ENCODE data around the gene MATCAP1. TPM values are rescaled to one million over a fixed set of nuclear protein-coding genes. Genes with fewer than 3 reads are reported as not detected.

Gene MATCAP1
- total RNA-seq, 8 experiments from 2014 or later, result 13.9 to 93.4 (median 55.0) TPM

DNA sequence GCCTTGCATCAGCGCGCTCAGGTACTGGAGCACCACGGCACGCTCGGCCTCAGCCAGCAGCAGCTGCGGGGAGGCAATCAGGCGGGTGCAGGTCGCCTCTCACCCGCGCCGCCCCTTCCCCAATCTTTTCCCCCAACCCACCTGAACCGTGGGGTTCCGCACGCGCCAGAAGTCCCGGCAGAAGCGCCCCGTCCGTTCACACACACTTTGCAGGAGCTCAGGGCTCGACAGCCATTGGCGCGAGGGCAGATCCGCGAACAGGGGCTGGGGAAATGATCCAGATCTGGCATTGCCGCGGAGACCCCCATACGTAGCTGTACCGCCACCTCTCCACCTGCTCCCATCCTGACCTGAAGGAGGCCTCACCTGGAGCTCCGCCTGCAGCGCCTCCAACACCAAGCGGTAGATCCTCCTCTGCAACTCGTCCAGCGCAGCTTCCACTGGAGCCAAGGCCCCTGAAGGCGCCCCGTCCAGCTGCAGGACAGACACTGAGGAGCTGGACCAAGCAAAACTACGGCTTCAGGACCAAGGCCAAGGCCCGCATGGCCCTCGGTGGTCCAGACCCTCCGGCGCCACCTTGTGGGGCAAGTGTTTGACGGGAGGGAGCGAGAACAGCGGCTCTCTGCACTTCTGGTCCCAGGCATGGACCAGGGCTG lies 1.4 kb upstream of the MATCAP1 start:
- Histone ChIP-seq H3K27ac (peak overlapping the region; percentile 99), H3K4me1 (replicated peaks in 1 of 2) (peaks cover 15 to 21% of the 10 kb centered on the region in 2 donors), H3K4me3 (peak overlapping the region in 4 of 5 donors; percentile 81 to 92 (median 86))
- peak; percentile 12 to 50 (median 26) for ATAC-seq (replicated peaks in 6 of 8)
- 0 to 19% (median 2%) methylated on average over 1 to 6 of the region's 43 CpGs; no CpG with 5 or more reads in 6 of the 10 experiments for WGBS, 10 experiments
- in situ Hi-C loops (cut with MboI; ENCODE audit: low pct_unique_long_range_greater_than_20kb in 2 of 9, low sequenced_read_pairs in 9 of 9, unreplicated experiment in 9 of 9), result no loop called here

DNA sequence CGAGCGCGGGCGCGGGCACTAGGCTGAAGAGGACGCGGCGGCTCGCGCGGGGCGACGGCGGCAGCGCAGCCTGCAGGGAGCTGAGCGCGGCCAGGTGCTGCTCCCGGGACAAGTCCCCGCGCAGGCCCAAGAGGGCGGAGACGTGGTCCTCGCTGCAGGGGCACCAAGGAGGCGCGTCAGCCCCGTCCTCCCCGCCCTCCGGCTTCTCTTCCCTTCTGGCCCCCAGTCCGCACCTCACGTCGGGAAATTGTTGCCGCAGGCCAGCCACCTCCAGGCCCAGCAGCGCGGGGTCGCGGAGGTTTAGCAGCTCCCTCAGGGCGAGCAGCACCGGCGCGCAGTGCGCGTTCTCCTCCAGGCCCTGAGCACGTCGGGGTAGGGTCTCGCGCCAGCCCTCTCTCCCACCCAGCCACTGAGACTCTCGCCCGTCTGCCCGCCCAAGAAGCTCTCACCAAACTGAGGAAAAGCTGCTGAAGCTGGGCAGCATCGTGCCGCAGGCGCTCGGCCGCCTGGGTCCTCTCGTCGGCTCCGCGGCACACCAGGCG lies 761 bp upstream of the MATCAP1 start:
- peaks cover 15 to 21% of the 10 kb centered on the region in 2 donors for H3K4me1 ChIP-seq (replicated peaks in 1 of 2)
- in situ Hi-C loops (cut with MboI; ENCODE audit: low pct_unique_long_range_greater_than_20kb in 2 of 9, low sequenced_read_pairs in 9 of 9, unreplicated experiment in 9 of 9), result no loop called here
- peak overlapping the region; percentile 81 to 92 (median 86) for H3K4me3 ChIP-seq
- H3K27ac ChIP-seq, result peak overlapping the region; percentile 99
- 0 to 9% (median 7%) methylated on average over 4 to 11 of the region's 59 CpGs; no CpG with 5 or more reads in 6 of the 10 experiments for WGBS, 10 experiments
- peak in 7 of 8 experiments; percentile 2 to 39 (median 31) for ATAC-seq (replicated peaks in 6 of 8)

DNA sequence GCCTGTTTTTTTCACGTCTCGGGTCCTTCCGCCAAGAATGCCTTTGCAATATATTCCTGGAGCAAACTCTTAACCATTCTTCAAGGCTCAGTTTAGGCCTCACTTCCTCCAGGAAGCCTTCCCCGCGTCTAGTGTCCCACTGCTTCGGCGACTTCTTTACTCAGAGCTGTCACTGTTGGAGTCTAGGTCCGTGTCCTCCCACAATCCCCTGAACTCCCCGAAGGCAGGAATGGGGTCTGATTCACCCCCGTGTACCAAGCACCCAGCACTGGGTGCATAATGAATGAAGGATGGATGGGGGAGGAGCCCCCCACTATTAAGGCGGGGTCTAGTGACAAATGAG lies 508 bp downstream of the MATCAP1 start:
- WGBS, 10 experiments, result 0 to 44% (median 3%) methylated on average over 2 to 8 of the region's 11 CpGs; no CpG with 5 or more reads in 3 of the 10 experiments
- peaks cover 15 to 21% of the 10 kb centered on the region in 2 donors for H3K4me1 ChIP-seq (replicated peaks in 1 of 2)
- in situ Hi-C loops (cut with MboI; ENCODE audit: low pct_unique_long_range_greater_than_20kb in 2 of 9, low sequenced_read_pairs in 9 of 9, unreplicated experiment in 9 of 9), result no loop called here
- H3K4me3 ChIP-seq, result peak overlapping the region; percentile 81 to 92 (median 86)
- ATAC-seq (replicated peaks in 6 of 8), result no peak
- peak overlapping the region in 1 of 2 donors; percentile 99 for H3K27ac ChIP-seq

GRCh38 chr16:67182288-67182687 lies 1.5 kb downstream of the MATCAP1 start:
- 20 to 100% (median 70%) methylated on average over 1 to 2 of the region's 2 CpGs; no CpG with 5 or more reads in 4 of the 10 experiments for WGBS, 10 experiments
- peak overlapping the region in 3 of 5 donors; percentile 86 to 92 (median 86) for H3K4me3 ChIP-seq
- in situ Hi-C loops (cut with MboI; ENCODE audit: low pct_unique_long_range_greater_than_20kb in 2 of 9, low sequenced_read_pairs in 9 of 9, unreplicated experiment in 9 of 9), result no loop called here
- no peak overlapping the region for H3K27ac ChIP-seq
- ATAC-seq (replicated peaks in 6 of 8), result no peak
- H3K4me1 ChIP-seq (replicated peaks in 1 of 2), result peaks cover 15 to 21% of the 10 kb centered on the region in 2 donors

DNA sequence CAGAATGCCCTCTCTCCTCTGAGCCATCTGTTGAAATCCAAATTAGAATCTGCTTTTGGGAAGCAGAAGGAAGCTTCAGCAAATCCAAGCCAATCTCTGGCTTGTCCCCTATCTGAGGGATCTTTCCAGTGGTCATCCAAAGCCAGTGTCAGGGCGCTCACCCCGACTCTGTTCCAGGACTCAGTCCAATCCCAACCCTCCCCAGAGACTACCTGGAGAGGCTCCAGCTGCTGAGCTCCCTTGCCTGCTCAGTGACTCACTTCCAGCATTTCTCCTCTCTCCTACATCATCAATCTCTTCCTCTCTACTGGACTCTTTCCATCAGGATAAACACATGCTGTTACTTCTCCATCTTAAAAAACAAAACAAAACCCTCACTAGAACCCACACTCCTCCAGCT lies 2.4 kb downstream of the MATCAP1 start:
- Histone ChIP-seq H3K4me3 (no peak overlapping the region), H3K27ac (no peak overlapping the region), H3K4me1 (replicated peaks in 1 of 2) (peaks cover 15 to 21% of the 10 kb centered on the region in 2 donors)
- in situ Hi-C loops (cut with MboI; ENCODE audit: low pct_unique_long_range_greater_than_20kb in 2 of 9, low sequenced_read_pairs in 9 of 9, unreplicated experiment in 9 of 9), result no loop called here
- no peak for ATAC-seq (replicated peaks in 6 of 8)
- 10 to 100% (median 73%) methylated on average over 2 of the region's 2 CpGs; no CpG with 5 or more reads in 5 of the 10 experiments for WGBS, 10 experiments

DNA sequence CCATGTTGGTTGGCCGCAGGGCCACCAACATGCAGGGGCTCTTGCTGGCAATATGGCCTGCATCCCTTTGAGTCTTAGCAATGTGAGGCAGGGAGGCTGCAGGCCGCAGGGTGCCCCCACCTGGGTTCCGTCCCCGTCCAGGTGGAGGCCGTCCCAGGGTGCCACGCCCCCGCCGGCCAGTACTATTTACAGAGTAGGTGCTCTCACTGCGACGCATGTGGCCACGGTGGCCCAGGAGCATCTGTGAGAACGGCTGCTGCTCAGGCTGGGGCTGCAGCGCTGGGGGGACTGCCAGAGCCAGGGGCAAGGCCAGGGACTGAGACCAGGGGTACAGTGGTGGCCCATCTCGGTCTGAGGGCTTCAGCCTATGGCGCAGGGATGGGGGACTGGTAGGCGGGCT lies 3.6 kb downstream of the MATCAP1 start:
- in situ Hi-C loops (cut with MboI; ENCODE audit: low pct_unique_long_range_greater_than_20kb in 2 of 9, low sequenced_read_pairs in 9 of 9, unreplicated experiment in 9 of 9), result no loop called here
- H3K4me3 ChIP-seq, result no peak overlapping the region
- H3K4me1 ChIP-seq (replicated peaks in 1 of 2), result peaks cover 15 to 16% of the 10 kb centered on the region in 2 donors
- H3K27ac ChIP-seq, result no peak overlapping the region
- 93 to 100% (median 100%) methylated on average over 1 to 5 of the region's 16 CpGs; no CpG with 5 or more reads in 7 of the 10 experiments for WGBS, 10 experiments
- ATAC-seq (replicated peaks in 6 of 8), result no peak

- Histone ChIP-seq H3K4me3 (no peak overlapping the region), H3K4me1 (replicated peaks in 1 of 2) (peaks cover 15 to 22% of the 10 kb centered on the region in 2 donors), H3K27ac (no peak overlapping the region)
- in situ Hi-C loops (cut with MboI; ENCODE audit: low pct_unique_long_range_greater_than_20kb in 2 of 9, low sequenced_read_pairs in 9 of 9, unreplicated experiment in 9 of 9), result no loop called here
- 80 to 100% (median 87%) methylated on average over 1 to 6 of the region's 13 CpGs; no CpG with 5 or more reads in 5 of the 10 experiments for WGBS, 10 experiments
- ATAC-seq (replicated peaks in 6 of 8), result no peak
Observed at GRCh38 chr16:67179421-67180080, 4.2 kb downstream of the MATCAP1 start.

DNA sequence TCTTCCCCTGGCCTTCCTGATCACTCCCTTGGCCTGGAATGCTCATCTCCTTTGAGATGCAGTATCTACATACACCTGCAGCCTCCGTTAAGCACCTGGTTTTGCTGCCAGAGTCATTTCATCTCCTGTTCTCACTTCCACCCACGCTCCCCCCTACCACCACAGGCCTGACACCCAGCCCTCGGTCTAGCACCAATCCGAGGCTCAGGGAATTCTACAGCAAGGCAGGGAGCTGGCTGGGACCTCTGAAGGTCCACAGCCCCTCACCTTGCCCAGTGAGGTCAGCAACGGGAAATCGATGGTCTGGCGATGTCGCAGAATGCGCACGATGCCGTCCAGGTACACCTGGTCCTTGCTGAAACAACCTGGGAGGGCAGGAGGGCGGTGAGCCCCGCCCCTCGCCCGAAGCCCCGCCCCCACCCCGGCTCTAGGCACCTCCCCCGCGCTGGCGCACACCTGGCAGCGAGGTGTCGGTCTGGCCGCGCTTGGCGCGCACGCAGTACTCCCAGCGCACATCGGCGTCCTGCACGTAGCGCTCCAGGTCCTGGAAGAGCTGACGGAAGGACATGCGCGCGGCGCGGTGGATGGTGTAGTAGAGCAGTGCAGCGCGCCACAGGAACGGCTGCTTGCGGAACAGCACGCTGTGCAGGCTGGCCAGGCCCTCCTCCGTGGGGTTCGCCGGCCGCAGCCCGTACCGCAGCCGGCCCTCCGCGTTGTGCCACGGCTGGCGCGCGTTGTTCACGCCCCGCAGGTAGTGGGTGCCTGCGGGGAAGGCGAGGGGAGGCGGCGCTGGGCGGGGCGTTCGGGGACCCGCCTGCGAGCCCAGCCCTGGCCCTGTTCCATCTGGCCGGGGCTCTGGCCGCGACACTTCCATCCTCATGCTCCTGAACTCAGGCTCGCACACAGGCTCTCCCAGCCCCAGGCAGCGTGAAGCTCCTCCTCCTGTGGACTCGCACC lies 5.7 kb downstream of the MATCAP1 start:
- 6 to 51% (median 44%) methylated on average over 2 to 6 of the region's 73 CpGs; no CpG with 5 or more reads in 7 of the 10 experiments for WGBS, 10 experiments
- peak; percentile 19 to 62 (median 46) for ATAC-seq (replicated peaks in 6 of 8)
- in situ Hi-C loops (cut with MboI; ENCODE audit: low pct_unique_long_range_greater_than_20kb in 2 of 9, low sequenced_read_pairs in 9 of 9, unreplicated experiment in 9 of 9), result no loop called here
- Histone ChIP-seq H3K27ac (no peak overlapping the region), H3K4me1 (replicated peaks in 1 of 2) (peaks cover 21 to 30% of the 10 kb centered on the region in 2 donors), H3K4me3 (peak overlapping the region in 4 of 5 donors; percentile 10 to 16 (median 13))

- in situ Hi-C loops (cut with MboI; ENCODE audit: low pct_unique_long_range_greater_than_20kb in 2 of 9, low sequenced_read_pairs in 9 of 9, unreplicated experiment in 9 of 9), result no loop called here
- ATAC-seq (replicated peaks in 6 of 8), result no peak
- Histone ChIP-seq H3K4me3 (no peak overlapping the region), H3K4me1 (replicated peaks in 1 of 2) (peaks cover 13 to 18% of the 10 kb centered on the region in 2 donors), H3K27ac (no peak overlapping the region)
- WGBS, 10 experiments, result 83% methylated on average over 5 to 7 of the region's 12 CpGs; no CpG with 5 or more reads in 8 of the 10 experiments
Observed at GRCh38 chr16:67176662-67177061, 7.1 kb downstream of the MATCAP1 start.

DNA sequence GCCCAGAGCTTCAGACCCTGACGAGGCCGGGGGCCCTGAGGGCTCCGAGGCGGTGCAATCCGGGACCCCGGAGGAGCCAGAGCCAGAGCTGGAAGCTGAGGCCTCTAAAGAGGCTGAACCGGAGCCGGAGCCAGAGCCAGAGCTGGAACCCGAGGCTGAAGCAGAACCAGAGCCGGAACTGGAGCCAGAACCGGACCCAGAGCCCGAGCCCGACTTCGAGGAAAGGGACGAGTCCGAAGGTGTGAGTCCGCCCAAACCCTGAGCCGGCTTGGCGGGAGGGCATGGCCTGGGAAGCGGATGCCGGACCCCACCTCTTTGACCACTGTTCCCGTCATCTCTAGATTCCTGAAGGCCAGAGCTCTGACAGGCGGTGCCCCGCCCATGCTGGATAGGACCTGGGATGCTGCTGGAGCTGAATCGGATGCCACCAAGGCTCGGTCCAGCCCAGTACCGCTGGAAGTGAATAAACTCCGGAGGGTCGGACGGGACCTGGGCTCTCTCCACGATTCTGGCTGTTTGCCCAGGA lies 9.0 kb downstream of the MATCAP1 start:
- in situ Hi-C loops (cut with MboI; ENCODE audit: low pct_unique_long_range_greater_than_20kb in 2 of 9, low sequenced_read_pairs in 9 of 9, unreplicated experiment in 9 of 9), result loop anchor here in 8 of 9 experiments (25.0 kb wide), 2 partner anchors 187 to 212 kb away; partner anchors contain the start of genes CES3 (in 7 of the 8) and CES4A (in 1 of the 8)
- 40 to 88% (median 65%) methylated on average over 3 to 12 of the region's 31 CpGs; no CpG with 5 or more reads in 6 of the 10 experiments for WGBS, 10 experiments
- no peak for ATAC-seq (replicated peaks in 6 of 8)
- H3K4me3 ChIP-seq, result peak overlapping the region in 2 of 5 donors; percentile 14 to 29
- H3K27ac ChIP-seq, result no peak overlapping the region
- H3K4me1 ChIP-seq (replicated peaks in 1 of 2), result peaks cover 24 to 26% of the 10 kb centered on the region in 2 donors

DNA sequence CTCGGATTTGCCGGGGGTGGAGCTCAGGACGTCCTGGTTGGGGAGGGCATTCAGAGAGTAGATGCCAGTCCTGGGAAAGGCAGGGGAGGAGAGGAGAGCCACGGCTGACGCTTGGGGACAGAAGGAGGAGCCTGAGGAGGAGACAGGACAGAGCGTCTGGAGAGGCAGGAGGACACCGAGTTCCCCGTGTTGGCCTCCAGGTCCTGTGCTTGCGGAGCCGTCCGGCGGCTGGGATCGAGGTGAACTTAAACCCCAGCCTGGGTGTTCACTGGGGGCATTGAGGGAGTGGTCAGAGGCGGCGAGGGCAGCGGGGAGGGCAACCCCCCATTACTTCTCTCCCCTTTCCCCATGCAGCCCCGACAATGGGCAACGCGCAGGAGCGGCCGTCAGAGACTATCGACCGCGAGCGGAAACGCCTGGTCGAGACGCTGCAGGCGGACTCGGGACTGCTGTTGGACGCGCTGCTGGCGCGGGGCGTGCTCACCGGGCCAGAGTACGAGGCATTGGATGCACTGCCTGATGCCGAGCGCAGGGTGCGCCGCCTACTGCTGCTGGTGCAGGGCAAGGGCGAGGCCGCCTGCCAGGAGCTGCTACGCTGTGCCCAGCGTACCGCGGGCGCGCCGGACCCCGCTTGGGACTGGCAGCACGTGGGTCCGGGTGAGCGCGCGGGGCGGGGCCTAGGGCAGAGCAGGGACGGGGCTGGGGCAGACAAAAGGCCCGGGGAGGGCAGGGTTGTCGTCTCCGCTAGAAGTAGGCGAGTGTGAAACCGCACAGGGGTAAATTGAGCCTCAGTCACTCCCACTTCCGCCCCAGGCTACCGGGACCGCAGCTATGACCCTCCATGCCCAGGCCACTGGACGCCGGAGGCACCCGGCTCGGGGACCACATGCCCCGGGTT lies 9.7 kb downstream of the MATCAP1 start:
- ATAC-seq (replicated peaks in 6 of 8), result peak; percentile 50 to 81 (median 58)
- Histone ChIP-seq H3K4me3 (peak overlapping the region; percentile 14 to 29 (median 16)), H3K4me1 (replicated peaks in 1 of 2) (peaks cover 31 to 33% of the 10 kb centered on the region in 2 donors), H3K27ac (no peak overlapping the region)
- in situ Hi-C loops (cut with MboI; ENCODE audit: low pct_unique_long_range_greater_than_20kb in 2 of 9, low sequenced_read_pairs in 9 of 9, unreplicated experiment in 9 of 9), result loop anchor here in 8 of 9 experiments (25.0 kb wide), 2 partner anchors 187 to 212 kb away; partner anchors contain the start of genes CES3 (in 7 of the 8) and CES4A (in 1 of the 8)
- WGBS, 10 experiments, result 0 to 22% (median 2%) methylated on average over 1 to 10 of the region's 71 CpGs; no CpG with 5 or more reads in 3 of the 10 experiments
